ENCODE data around the gene BARHL2.

BARHL2 gene

DNA sequence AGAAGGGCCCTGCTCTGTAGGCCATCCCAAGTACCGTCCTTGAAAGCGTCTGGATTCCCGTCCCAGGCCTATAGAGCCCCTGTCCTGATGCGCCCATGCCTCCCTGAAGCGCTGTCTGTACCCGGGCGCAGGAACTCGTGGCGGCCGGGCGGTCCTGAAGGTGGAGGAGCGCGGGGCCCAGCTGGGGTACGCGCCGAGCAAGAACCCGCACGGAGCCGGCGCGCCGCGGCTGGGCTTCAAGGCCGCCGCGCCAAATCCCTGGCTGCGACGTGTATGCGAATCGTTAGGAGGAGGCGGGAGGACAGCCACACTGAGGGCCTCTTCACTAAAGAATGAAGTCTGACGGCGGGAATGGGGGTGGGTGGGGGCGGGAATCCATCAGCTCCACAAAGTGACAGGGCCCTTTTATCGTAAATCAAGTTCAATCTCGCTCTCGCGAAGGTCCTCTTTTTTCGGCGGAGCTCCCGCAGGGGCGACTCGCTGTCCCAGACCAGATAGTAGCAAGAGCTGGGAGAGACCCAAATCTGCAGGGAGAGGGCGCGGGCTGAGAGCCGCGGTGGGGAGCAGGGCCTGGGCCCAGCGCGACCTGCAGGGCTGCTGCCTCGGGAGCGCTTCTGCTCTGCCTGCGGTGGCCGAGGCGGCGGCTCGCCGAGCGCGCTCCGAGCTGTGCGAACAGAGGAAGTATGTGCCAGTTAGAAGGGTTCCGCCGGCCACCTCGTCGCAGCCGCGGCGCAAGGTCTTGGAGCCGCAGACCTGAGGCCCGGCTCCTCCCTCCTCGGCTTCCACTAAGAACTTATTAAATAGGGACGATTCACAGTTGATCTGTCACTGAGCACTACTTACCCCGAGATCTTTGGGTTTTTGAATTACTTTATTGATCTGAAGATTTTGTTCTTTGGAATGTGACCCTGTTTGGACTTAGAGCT is 10.4 kb downstream of the BARHL2 start:
- no peaks in the 10 kb centered on the region for H3K9me3 ChIP-seq (ENCODE audit: severe bottlenecking)
- TF ChIP-seq, protein P1, sequence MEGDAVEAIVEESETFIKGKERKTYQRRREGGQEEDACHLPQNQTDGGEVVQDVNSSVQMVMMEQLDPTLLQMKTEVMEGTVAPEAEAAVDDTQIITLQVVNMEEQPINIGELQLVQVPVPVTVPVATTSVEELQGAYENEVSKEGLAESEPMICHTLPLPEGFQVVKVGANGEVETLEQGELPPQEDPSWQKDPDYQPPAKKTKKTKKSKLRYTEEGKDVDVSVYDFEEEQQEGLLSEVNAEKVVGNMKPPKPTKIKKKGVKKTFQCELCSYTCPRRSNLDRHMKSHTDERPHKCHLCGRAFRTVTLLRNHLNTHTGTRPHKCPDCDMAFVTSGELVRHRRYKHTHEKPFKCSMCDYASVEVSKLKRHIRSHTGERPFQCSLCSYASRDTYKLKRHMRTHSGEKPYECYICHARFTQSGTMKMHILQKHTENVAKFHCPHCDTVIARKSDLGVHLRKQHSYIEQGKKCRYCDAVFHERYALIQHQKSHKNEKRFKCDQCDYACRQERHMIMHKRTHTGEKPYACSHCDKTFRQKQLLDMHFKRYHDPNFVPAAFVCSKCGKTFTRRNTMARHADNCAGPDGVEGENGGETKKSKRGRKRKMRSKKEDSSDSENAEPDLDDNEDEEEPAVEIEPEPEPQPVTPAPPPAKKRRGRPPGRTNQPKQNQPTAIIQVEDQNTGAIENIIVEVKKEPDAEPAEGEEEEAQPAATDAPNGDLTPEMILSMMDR (IDR thresholded peaks at IDR 0.05; ENCODE audit: low read depth, low read length), result no peak
- H3K27ac ChIP-seq, result peak overlapping the region; percentile 42
- peaks cover 40% of the 10 kb centered on the region for H3K27me3 ChIP-seq (ENCODE audit: insufficient read depth, low read depth, severe bottlenecking)
- H3K4me3 ChIP-seq (ENCODE audit: low read depth, low read length), result peak overlapping the region; percentile 68
- peak; percentile 67 for DNase-seq
- H3K36me3 ChIP-seq, result no peaks in the 10 kb centered on the region

- H3K9me3 ChIP-seq (ENCODE audit: severe bottlenecking), result no peaks in the 10 kb centered on the region
- peaks cover 34% of the 10 kb centered on the region for H3K27me3 ChIP-seq (ENCODE audit: insufficient read depth, low read depth, severe bottlenecking)
- H3K36me3 ChIP-seq, result no peaks in the 10 kb centered on the region
- TF ChIP-seq, protein P1 (IDR thresholded peaks at IDR 0.05; ENCODE audit: low read depth, low read length), result no peak
- no peak for DNase-seq
- 0 out of 2 replicates have a peak overlapping the region, but pooled peaks have one; percentile 30 for H3K27ac ChIP-seq
- peak overlapping the region; percentile 68 for H3K4me3 ChIP-seq (ENCODE audit: low read depth, low read length)
These were observed 11.1 kb downstream of the BARHL2 start for GRCh38 chr1:90705956-90706355.

GRCh38 chr1:90704817-90705216 is 12.3 kb downstream of the BARHL2 start:
- TF ChIP-seq, protein P1 (IDR thresholded peaks at IDR 0.05; ENCODE audit: low read depth, low read length), result no peak
- no peak overlapping the region for H3K27ac ChIP-seq
- H3K4me3 ChIP-seq (ENCODE audit: low read depth, low read length), result no peak overlapping the region
- no peak for DNase-seq
- peaks cover 25% of the 10 kb centered on the region for H3K27me3 ChIP-seq (ENCODE audit: insufficient read depth, low read depth, severe bottlenecking)
- H3K9me3 ChIP-seq (ENCODE audit: severe bottlenecking), result no peaks in the 10 kb centered on the region
- no peaks in the 10 kb centered on the region for H3K36me3 ChIP-seq

GRCh38 chr1:90694846-90695245 is 22.3 kb downstream of the BARHL2 start:
- no peak for DNase-seq
- no peak overlapping the region for H3K27ac ChIP-seq
- no peak overlapping the region for H3K4me3 ChIP-seq (ENCODE audit: low read depth, low read length)
- TF ChIP-seq, protein P1 (IDR thresholded peaks at IDR 0.05; ENCODE audit: low read depth, low read length), result no peak
- no peaks in the 10 kb centered on the region for H3K36me3 ChIP-seq
- H3K27me3 ChIP-seq (ENCODE audit: insufficient read depth, low read depth, severe bottlenecking), result no peaks in the 10 kb centered on the region
- no peaks in the 10 kb centered on the region for H3K9me3 ChIP-seq (ENCODE audit: severe bottlenecking)

GRCh38 chr1:90687747-90688146 is 29.4 kb downstream of the BARHL2 start:
- no peak for DNase-seq
- no peaks in the 10 kb centered on the region for H3K36me3 ChIP-seq
- H3K27ac ChIP-seq, result no peak overlapping the region
- H3K9me3 ChIP-seq (ENCODE audit: severe bottlenecking), result peaks cover 3% of the 10 kb centered on the region
- TF ChIP-seq, protein P1 (IDR thresholded peaks at IDR 0.05; ENCODE audit: low read depth, low read length), result no peak
- no peaks in the 10 kb centered on the region for H3K27me3 ChIP-seq (ENCODE audit: insufficient read depth, low read depth, severe bottlenecking)
- H3K4me3 ChIP-seq (ENCODE audit: low read depth, low read length), result no peak overlapping the region
